ENCODE data around the gene CDC14A.
A peak's percentile ranks its signal among the peaks of the same experiment; 100 is the strongest.

CDC14A gene

DNA sequence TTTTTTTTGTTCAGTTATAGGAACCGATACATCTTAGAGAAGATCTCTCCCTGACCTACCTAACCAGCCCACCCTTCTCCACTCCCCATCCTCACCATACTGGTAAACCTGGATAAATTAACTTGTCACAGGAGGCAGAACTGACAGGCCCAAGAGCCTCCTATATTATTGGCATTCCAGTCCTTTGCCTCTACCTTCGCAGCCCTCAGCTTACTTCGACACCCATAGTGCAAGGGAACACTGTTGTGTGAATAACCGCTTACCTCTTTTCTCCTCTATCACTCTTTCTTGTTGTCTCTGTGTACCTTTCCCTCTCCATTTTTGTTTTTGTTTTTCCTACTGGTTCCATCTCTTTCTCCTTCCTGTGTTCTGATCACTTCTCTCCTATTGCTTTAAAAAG lies 58.7 kb downstream of the CDC14A start:
- no peak for DNase-seq

DNA sequence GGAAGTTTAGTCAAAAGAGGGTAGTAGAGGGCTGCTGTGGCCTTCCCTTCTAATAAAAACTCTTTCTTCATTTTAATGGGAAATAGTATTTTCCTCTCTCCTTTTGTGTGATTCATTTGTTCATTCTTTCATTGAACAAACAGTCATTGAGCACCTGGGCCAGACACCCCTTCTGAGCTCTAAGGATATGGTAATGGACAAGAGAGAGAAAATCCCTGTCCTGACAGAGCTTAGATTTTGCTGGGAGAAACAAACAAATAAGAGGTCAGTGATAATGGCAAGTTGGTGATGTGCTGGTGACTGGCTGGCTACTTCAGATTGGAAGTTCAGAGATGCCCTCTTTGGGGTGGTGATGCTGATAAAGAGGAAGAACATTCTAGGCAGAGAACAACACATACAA lies 59.3 kb downstream of the CDC14A start:
- DNase-seq, result no peak

DNA sequence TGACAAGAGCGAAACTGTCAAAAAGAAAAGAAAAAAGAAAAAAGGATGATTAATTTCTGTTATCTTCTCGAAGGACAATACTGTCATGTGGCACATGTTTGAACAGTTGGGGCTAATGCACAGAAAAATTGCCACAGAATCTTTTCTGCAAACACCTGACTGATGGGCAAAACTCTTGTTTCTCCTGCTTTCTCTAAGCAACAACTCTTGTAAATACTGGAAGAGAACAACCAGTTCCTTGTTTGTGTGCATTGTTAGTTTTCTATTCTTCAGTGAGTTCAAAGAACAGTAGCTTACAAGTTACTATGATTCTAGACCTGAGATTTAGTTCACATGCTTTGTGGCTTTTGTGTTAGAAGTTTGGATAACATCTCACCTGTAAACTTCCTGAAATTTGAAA lies 60.7 kb downstream of the CDC14A start:
- no peak for DNase-seq

DNA sequence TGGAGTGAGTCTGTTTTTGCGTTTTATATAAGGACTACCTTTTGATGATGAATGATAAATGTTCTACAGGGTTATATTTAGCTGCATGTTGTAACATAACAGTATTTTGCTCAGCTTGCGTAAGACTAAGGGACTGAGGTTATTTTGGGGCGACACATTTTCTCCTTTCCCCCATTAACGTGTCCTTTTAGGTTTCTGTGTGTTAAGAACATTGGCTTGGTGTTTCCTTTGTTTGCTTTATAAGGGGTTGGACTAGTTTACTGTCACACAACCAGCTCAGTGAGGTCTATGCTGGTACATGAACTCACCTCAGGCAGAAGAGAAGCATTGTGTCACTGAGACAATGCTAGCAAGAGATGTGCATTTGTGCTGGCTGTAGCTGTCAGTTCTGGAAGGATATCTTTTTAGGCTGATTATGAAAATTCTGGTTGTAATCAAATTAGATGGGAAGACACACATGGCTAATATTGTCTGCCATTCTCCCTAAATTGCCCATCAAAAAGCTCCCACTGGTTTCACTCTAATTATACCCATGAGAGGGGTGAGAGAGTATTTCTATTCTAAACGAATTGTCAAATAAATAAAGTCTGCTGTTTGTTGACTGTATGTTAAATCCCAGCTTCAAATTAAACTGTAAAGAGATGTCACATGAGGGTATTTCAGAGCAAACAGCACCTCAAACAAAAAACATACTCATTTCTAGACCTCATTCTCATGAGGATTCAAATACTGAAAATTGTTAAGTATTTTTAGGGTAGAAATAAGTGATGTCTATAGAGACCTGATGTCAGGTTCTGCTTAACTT lies 62.6 kb downstream of the CDC14A start:
- DNase-seq, result no peak

DNA sequence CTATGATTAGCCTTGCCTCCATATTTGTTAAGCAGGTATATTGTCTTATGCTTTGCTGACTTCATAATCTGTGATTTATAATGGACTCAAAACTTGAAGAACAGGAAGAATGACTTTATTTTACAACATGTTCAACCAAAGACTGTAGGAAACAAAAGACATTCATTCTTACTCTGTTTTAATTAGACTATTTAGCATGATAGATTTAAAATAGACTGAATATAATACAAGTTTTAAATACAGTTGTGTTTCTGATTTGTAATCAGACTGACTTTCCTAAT lies 63.1 kb downstream of the CDC14A start:
- no peak for DNase-seq

DNA sequence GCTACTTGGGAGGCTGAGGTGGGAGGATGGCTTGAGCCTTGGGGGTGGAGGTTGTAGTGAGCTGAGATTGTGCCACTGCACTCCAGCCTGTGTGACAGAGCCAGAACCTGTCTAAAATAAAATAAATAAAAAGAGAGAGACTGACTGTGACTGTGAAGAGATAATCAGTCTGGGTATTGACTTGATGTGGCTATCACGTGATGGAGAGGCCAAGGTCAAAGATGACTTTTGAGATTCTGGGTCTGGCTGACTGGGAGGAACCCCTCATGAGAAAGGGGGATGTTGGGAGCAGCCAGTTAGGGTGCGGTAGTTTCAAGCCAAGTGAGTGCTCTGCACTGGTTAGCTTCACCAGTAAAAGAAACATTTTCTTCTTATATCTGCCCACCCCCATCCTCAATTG lies 66.8 kb downstream of the CDC14A start:
- no peak for DNase-seq

DNA sequence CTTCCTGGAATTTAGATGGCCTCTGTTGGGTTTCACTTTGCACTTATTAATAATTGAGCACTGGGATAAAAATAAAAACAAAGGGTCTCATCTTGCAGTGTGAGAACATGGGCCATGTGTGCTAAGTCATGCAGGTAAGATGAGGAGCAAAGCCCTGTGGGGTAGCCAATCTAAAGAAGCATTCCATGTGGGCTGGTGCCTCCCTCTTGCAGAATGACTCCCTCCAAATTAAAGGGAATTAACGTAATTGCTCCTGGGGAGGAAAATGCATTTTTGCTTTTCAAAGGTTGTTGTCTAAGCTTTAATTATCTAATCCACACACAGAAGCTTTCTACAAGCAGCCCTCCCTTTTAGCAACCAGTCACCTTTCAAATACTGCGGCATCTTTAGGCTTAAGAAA lies 69.8 kb downstream of the CDC14A start:
- no peak for DNase-seq

DNA sequence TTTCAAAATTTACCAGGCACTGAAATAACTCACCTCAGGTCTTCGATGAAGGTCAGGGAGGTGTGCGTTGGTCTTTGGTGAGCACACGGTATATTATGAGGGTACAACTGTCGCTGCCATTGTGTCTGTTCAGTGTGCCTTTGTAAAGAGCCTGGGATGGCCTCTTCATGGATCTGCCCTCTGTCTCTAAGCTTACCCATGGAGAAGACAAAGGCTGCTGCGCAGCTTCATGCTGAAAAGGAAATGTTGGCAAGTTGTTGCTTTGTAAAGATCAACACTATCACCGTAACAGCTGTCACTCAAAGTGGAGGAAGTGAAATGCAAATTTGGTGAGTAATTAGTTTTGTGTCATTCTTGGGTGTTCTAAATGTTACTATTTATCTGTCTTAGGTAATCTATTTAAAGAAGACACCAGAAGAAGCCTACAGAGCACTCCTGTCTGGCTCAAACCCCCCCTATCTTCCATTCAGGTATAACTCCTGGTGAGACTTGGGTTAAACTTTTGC lies 71.6 kb downstream of the CDC14A start:
- DNase-seq, result no peak

DNA sequence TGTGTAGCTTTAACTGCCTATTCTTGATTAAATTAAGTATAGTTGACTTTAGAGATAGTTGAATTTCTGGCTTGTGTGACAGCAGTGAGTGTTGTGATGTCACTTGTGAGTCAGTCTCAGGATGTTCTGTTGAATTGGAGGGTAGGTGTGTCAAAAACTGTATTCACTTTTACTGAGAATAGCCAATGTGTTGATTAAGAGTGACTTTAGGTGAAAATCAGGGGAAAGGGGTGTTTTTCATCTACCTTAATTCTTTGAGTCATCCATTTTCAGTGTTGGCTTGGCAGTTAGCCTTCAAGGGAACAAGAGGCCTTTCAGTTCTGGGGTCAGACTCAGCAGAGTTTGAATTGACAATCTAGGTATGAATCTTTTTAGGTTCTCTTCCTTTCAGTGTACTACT lies 75.9 kb downstream of the CDC14A start:
- no peak for DNase-seq

DNA sequence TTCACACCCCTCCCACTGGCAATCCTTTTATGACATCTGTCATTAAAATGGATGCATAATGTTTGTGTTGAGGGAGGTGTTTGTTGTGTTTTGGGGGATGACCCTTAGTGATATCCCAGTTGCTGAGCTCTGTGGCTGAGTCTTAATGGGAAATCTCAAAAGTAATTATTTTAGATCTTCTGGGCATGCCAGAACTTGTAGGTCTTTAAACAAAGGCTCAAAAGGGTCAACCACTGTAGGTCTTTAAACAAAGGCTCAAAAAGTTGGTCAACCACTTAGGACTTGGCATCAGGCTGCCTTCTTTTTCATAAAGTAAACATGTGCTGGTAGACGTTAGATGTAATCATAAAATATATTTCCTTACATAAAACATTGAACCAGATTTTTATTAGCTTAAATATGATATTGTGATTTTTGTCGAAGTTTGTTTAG lies 78.0 kb downstream of the CDC14A start:
- no peak for DNase-seq

DNA sequence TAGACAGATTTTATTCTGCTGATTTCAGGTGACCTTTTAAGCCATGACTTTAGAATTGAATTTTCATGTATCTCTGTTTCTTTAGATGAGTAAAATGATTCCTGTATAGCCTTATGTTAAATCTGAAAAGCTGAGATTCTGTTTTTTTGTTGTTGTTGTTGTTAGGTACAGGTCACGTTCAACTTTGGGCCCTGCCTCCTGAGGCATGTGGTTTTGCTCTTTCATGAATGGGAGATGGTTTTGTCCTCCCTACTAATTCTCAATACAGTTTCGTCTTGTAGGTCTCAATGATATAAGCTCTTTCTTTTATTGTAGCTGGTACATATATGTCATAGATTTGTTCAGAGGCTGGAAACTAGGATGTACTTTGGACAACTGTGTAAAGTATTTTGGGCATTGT lies 79.6 kb downstream of the CDC14A start:
- no peak for DNase-seq

DNA sequence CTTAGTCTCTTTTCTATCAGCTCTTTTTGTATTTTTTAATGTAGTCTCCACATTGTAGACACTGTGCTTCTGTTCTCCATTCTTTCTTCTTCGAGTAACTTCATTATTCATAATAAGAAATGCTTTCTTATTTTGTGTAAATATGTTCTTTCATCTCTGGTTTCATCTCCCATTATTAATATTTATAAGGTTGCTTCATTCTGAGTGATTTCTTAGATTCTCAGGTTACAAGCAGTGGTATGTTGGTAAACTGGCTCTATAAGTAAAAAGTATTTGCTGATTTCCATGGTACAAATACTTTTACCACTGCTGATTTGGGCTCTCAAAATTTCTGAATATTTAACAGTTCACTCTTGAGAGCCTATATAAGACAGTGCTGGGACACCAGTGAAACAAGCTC lies 81.3 kb downstream of the CDC14A start:
- no peak for DNase-seq

DNA sequence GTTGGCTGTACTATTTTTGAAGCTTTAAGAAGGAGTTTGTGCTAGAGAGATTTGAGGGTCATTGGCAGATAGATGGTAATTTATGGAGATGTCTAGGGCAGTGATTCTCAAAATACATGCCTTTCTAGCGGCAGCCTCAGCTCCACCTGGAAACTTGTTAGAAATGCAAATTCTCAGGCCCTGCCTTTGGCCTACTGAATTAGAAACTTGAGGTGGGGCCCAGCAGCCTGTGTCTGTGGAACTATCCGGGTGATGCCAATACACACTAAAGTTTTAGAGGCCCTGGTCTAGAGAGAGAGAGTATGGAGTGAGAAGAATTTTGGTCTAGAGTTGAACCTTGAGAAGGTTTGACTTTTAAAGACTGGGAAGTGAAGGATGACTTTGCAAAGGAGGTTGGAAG lies 82.5 kb downstream of the CDC14A start:
- DNase-seq, result no peak

DNA sequence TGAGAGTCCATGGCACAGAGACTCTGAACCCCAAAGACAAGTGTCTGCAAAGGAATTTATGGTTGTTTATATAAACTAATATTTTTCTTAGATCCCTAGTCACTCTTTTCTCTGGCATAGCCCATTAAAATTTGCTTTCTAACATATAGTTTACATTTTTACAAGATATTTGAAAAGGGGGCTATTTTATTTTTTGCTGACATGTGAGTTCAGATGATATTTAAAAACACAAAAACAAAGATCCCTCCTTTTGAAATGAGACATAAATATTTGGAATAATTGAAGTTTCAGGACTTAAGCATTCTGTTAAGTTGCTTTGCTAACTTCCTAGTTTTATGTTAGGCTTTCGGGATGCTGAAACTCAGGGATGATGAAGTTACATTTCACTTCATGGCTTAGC lies 86.1 kb downstream of the CDC14A start:
- DNase-seq, result no peak

DNA sequence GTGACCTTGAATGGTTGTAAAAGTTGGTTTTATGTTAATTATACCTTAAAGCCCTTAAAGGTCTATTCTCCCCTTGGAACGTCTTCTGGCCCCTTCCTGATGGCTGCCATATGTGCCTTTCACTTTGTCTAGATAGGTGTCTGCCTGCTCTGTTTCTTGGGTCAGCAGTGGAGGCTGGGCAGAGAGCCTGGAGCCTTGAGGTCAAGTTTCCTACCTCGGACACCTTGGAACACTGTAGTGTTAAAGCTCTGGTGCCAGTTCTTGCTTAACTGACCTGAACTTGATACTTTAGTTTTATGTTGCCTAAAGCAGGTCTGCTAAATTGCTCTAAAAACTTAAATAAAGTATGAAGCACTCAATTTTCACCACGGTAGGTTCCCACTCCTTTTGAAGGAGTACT lies 86.5 kb downstream of the CDC14A start:
- DNase-seq, result no peak

DNA sequence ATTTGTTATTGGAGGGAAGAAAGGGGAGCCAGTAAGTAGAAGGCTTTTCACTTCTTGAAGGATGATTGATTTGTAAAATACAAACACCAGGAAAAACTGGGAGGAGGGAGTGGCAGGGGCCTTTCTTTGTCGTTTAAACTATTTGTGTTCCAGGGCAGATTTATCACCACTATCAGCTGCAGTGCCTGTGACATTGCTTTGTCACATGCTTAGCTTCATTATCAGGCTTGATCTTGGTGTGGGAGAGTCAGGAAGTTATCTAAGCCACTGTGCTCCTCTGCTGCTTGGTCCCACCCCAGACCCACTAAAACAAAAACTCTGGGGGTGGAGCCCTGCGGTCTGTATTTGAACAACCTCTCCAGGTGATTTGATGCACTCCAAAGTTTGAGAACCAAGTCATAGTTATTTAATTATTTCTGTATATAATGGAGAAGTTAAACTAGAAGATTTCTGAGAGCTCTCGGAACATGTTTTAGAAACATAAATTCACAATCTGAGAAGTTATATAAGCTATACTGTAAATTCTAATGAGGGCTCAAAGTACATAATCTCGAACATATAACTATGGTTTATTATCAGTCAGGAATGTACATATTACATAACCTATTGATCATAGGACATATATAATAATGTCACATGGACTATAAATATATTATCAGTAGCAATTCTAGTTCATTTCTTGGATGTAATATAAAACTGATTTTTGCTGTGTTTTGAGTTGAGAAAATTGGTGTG lies 87.9 kb downstream of the CDC14A start:
- no peak for DNase-seq

DNA sequence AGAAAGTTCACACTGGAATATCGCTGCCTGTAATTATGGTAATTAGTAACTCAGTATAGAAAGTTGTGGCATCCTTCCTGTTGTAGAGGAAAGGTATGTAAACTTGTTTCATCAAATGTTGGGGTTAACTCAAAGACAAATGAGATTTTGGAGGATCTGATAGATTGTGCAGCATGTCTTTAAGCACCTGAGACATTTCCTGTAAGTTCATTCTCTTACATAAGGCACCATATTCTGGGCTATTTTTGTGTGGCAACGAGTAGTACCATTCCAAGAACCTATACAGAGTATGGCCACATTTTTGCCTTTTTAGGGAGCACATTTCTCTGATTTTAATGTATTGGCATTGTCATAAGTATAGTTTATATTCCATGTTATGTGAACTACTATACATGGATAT lies 88.8 kb downstream of the CDC14A start:
- no peak for DNase-seq

DNA sequence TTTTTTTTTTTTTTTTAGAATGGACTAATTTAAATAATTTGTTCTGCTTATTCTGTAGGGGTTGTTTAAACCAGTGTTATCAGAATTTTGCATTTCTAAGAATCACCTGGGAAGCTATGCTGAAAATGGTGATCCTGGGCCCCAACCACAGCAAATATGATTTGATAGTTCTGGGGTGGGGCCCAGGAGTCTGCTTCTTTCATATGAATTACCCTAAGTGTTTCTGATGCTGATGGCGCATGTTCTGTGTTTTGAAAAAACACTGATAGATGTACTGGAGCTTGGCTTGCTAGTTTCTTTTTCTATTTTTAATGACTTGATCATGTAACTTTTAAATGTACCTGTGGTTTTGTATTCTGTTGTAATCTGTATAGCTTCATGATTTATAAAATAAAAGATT lies 89.3 kb downstream of the CDC14A start:
- DNase-seq, result no peak

DNA sequence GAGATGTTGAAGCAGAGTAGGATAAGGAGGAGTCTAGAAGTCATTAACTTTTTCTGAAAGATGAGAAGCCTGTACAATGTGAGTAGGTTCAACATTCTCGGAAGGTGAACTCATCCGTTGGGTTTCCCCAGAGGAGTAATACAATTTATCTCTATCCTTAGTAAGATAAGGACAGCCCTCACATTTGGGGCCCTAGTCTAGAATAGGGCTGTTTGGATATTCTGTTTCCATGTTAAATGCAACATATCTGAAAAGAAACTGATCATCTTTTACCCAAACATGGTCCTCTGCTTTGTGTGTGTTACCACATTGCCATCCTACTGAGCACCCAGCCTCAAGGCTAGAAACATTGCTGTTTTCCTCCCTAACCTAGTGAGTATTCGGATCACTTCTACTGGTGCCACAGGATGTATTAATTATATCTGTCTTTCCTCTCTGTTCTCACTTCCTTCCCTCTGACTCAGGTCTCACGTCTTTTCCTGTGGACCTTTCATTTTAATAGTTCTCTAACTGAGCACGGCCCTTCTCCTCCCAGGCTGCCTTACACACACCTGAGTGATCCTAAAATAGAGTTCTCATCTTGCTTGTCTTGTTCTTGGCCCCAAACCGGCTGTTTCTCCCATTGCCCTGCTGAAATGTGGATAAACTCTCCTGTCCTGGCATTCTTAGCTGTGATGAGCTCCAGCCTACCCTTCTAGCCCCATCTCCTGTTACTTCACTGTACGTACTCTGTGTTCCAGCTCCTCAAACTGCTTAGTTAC lies 91.7 kb downstream of the CDC14A start:
- no peak for DNase-seq

DNA sequence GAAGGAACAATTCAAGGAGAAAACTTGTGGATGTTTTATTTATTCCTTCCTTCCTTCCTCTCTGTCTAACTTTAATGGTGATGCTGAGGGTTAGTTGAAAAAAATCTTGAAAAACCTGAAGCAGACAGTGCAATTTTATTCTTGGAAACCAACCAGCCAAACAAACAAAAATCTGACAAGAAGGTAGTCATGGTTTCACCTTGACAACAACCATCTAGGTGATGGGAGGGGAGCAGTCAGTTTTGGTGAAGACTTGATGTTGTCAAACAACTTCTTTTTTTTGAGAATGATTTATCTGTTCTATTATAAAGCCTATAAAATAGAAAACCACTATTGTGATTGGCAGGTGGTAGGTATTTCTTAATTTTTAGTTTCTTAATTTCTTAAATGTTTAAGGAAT lies 93.3 kb downstream of the CDC14A start:
- no peak for DNase-seq

DNA sequence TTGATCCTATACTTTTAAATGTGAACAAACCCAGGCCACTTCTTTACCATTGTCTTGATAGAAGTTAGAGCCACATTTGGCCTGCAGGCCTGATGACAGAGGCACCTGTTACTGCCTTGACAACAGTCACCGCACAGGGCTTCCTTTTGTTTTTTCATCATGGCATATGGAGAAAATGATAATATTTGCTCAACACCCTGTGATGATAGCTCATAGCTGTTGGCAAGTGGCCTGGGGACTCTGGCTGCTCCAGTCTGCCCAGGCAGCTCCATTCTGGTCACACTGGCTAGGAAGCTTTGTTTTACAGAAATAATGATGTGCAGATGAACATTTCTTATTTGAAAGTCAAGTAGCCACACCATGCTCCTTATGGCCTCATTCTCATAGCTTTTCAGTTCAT lies 96.1 kb downstream of the CDC14A start:
- DNase-seq, result no peak

DNA sequence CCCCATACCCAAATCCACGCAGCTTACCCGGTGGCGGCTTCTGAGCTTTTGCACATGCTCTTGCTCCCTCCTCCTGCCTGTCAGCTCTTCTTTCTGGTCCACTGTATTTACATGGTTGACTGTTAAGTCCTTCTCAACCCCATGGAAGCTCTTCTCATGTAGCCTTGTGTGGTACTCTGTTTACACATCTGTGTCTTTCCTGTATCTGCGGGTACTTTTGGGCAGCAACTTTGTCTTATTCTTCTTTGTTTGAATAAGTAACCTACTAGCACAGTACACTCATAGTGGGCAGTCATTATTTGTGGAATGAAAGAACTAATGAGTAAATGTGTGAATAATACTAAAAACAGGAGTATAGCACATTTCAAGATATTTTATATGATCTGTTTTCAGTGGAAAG lies 97.2 kb downstream of the CDC14A start:
- DNase-seq, result no peak

DNA sequence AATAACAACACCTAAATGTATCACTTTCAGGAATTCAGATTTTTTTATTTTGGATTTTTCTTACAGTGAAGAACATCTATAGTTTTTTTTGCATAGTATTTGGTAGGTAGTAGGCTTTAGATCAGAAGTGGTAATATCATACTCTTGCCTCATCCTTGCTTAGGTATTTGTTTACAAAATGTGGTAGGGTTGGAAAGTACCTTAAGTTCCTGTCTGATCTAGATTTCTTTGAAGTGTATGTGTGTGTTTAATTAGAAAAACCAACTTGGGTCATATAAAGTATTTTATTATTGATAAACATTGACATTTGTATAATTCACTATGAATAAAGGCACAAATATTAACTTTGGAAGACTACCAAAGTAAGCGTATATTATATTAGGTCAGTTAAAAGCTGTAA lies 100.3 kb downstream of the CDC14A start:
- DNase-seq, result no peak

DNA sequence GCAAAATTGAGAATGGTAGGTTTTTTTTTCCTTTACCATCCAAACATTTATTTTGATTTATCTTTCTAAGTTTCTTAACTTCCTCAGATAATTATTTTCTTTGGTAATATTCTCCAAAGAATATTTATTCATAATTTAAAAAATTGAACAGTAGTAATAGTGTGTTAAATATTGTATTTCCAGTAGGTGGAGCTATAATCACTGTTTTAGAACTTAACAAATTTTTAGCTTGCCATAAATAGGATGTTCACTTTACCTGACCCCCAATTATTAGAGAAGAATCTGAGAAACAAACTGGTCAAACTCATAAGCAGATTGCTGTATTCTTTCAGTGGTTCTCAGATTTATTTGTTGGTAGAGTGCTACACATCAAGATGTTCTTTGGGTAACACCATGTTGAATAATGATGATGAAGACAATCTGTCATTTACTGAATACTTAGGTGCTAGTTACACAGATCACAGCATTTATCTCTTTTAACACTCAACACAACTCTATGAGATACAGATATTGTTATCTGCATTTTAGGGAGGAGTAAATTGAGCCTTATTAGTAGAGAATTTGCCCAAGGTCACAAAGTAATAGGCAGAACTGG lies 103.3 kb downstream of the CDC14A start:
- DNase-seq, result peak; percentile 25
